ENCODE measurements around the gene PKP4.

DNA sequence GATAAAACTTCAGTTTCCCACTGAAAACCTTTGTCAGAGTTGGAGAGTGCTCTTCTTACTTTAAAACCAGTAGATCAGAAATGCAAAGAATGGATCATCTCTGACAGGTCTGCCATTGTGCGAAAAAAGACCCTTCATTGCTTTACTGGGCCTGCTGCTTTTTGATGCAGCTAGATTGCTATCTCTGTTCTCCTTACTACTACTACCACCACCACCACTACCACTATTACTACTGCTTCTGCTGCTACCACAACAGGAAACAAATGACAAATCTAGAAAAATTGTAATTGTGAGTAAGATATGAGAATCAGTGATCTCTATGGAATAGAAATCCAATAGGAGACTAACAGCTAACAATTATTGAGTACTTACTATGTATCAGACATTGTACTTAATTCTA is 85.8 kb downstream of the PKP4 start:
- TF ChIP-seq, protein P1, sequence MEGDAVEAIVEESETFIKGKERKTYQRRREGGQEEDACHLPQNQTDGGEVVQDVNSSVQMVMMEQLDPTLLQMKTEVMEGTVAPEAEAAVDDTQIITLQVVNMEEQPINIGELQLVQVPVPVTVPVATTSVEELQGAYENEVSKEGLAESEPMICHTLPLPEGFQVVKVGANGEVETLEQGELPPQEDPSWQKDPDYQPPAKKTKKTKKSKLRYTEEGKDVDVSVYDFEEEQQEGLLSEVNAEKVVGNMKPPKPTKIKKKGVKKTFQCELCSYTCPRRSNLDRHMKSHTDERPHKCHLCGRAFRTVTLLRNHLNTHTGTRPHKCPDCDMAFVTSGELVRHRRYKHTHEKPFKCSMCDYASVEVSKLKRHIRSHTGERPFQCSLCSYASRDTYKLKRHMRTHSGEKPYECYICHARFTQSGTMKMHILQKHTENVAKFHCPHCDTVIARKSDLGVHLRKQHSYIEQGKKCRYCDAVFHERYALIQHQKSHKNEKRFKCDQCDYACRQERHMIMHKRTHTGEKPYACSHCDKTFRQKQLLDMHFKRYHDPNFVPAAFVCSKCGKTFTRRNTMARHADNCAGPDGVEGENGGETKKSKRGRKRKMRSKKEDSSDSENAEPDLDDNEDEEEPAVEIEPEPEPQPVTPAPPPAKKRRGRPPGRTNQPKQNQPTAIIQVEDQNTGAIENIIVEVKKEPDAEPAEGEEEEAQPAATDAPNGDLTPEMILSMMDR (IDR thresholded peaks at IDR 0.05): no peak
- TF ChIP-seq EP300 (IDR thresholded peaks at IDR 0.05) (no peak), POLR2A (IDR thresholded peaks at IDR 0.05) (no peak), POLR2AphosphoS5 (IDR thresholded peaks at IDR 0.05) (no peak)
